Measurements from ENCODE around the gene RNF121.

RNF121 gene

GRCh38 chr11:71979602-71980001 lies 50.8 kb downstream of the RNF121 start:
- H3K9me3 ChIP-seq (ENCODE audit: insufficient read depth, low read depth, low read length) = no peaks in the 10 kb centered on the region
- H4K20me1 ChIP-seq (ENCODE audit: insufficient read depth, low read length, poor library complexity, severe bottlenecking) = no peaks in the 10 kb centered on the region
- H3K9me2 ChIP-seq (replicated peaks; ENCODE audit: low read depth, low read length) = no peaks in the 10 kb centered on the region
- H3F3A ChIP-seq (ENCODE audit: low read depth) = no peaks in the 10 kb centered on the region
- no peaks in the 10 kb centered on the region for H3K79me2 ChIP-seq (ENCODE audit: insufficient read depth, low read length)
- H3K27me3 ChIP-seq (ENCODE audit: insufficient read depth, low read length, poor library complexity, severe bottlenecking) = no peaks in the 10 kb centered on the region
- no peaks in the 10 kb centered on the region for H3K4me1 ChIP-seq (ENCODE audit: insufficient read depth, low read length, poor library complexity, severe bottlenecking)
- no peak for TF ChIP-seq CTCF (conservative IDR thresholded peaks at IDR 0.05; ENCODE audit: low read length)
- no peak for TF ChIP-seq EZH2phosphoT487 (IDR thresholded peaks at IDR 0.05; ENCODE audit: borderline replicate concordance)
- H3K4me2 ChIP-seq (ENCODE audit: low read depth, low read length, poor library complexity, severe bottlenecking) = no peak overlapping the region
- peaks cover 40% of the 10 kb centered on the region; the same call in 1 of the 2 replicates for H3K36me3 ChIP-seq (ENCODE audit: insufficient read depth, low read length)
- no peak overlapping the region for H2AFZ ChIP-seq (ENCODE audit: low read length)
- H3K9ac ChIP-seq (ENCODE audit: low read depth, low read length, poor library complexity, severe bottlenecking) = no peak overlapping the region
- H3K4me3 ChIP-seq (ENCODE audit: low read length, poor library complexity, severe bottlenecking) = no peak overlapping the region

- Histone ChIP-seq H3K4me3 (ENCODE audit: low read length, poor library complexity, severe bottlenecking) (no peak overlapping the region), H3K36me3 (ENCODE audit: insufficient read depth, low read length) (peaks cover 26% of the 10 kb centered on the region; the same call in 1 of the 2 replicates), H3K9me2 (replicated peaks; ENCODE audit: low read depth, low read length) (no peaks in the 10 kb centered on the region), H3K79me2 (ENCODE audit: insufficient read depth, low read length) (no peaks in the 10 kb centered on the region), H3K9me3 (ENCODE audit: insufficient read depth, low read depth, low read length) (no peaks in the 10 kb centered on the region), H2AFZ (ENCODE audit: low read length) (no peak overlapping the region), H3K9ac (ENCODE audit: low read depth, low read length, poor library complexity, severe bottlenecking) (no peak overlapping the region), H3K4me2 (ENCODE audit: low read depth, low read length, poor library complexity, severe bottlenecking) (no peak overlapping the region), H4K20me1 (ENCODE audit: insufficient read depth, low read length, poor library complexity, severe bottlenecking) (no peaks in the 10 kb centered on the region), H3K27me3 (ENCODE audit: insufficient read depth, low read length, poor library complexity, severe bottlenecking) (no peaks in the 10 kb centered on the region), H3F3A (ENCODE audit: low read depth) (no peaks in the 10 kb centered on the region), H3K4me1 (ENCODE audit: insufficient read depth, low read length, poor library complexity, severe bottlenecking) (no peaks in the 10 kb centered on the region)
- TF ChIP-seq CTCF (conservative IDR thresholded peaks at IDR 0.05; ENCODE audit: low read length) (no peak), EZH2phosphoT487 (IDR thresholded peaks at IDR 0.05; ENCODE audit: borderline replicate concordance) (no peak)
Measured at GRCh38 chr11:71986131-71986530, 57.3 kb downstream of the RNF121 start.

GRCh38 chr11:71987521-71987920 lies 58.7 kb downstream of the RNF121 start:
- H3K36me3 ChIP-seq (ENCODE audit: insufficient read depth, low read length) = peaks cover 30% of the 10 kb centered on the region; the same call in 1 of the 2 replicates
- no peak overlapping the region for H2AFZ ChIP-seq (ENCODE audit: low read length)
- H3K79me2 ChIP-seq (ENCODE audit: insufficient read depth, low read length) = no peaks in the 10 kb centered on the region
- no peaks in the 10 kb centered on the region for H4K20me1 ChIP-seq (ENCODE audit: insufficient read depth, low read length, poor library complexity, severe bottlenecking)
- TF ChIP-seq EZH2phosphoT487 (IDR thresholded peaks at IDR 0.05; ENCODE audit: borderline replicate concordance) (no peak), CTCF (conservative IDR thresholded peaks at IDR 0.05; ENCODE audit: low read length) (no peak)
- no peak overlapping the region for H3K4me3 ChIP-seq (ENCODE audit: low read length, poor library complexity, severe bottlenecking)
- no peak overlapping the region for H3K4me2 ChIP-seq (ENCODE audit: low read depth, low read length, poor library complexity, severe bottlenecking)
- H3K27me3 ChIP-seq (ENCODE audit: insufficient read depth, low read length, poor library complexity, severe bottlenecking) = no peaks in the 10 kb centered on the region
- no peaks in the 10 kb centered on the region for H3K9me3 ChIP-seq (ENCODE audit: insufficient read depth, low read depth, low read length)
- H3F3A ChIP-seq (ENCODE audit: low read depth) = no peaks in the 10 kb centered on the region
- H3K9ac ChIP-seq (ENCODE audit: low read depth, low read length, poor library complexity, severe bottlenecking) = no peak overlapping the region
- no peaks in the 10 kb centered on the region for H3K4me1 ChIP-seq (ENCODE audit: insufficient read depth, low read length, poor library complexity, severe bottlenecking)
- H3K9me2 ChIP-seq (replicated peaks; ENCODE audit: low read depth, low read length) = no peaks in the 10 kb centered on the region
